Anterior cingulate cortex (tissue), 58 donors: Measurements from ENCODE around the gene TEX29.
A peak's percentile ranks its signal among the peaks of the same experiment; 100 is the strongest.

ENCODE experiments used
- DNase-seq, 58 donors: peaks; one replicate each; lab custom pipeline; 2025; lab: John Stamatoyannopoulos, UW

The TEX29 gene

DNA sequence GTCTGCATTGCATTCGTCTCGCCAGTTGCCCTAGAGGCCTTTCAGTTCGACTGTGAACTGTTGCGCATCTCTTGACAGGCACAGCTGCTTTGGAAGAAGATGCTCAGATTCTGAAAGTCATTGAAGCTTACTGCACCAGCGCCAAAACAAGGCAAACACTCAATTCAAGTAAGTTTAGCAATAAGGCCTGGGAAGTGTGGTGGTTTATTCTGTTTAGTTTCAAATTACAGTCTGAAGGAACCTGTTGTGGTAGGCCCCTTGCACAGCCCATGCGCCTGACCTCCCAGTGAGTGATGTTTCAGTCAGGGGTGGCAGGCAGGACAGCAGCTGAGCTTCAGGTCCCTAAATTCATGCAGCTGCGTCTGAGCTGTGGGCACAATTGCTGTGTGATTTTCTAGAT lies 32.2 kb upstream of the TEX29 start:
- no peak for DNase-seq

DNA sequence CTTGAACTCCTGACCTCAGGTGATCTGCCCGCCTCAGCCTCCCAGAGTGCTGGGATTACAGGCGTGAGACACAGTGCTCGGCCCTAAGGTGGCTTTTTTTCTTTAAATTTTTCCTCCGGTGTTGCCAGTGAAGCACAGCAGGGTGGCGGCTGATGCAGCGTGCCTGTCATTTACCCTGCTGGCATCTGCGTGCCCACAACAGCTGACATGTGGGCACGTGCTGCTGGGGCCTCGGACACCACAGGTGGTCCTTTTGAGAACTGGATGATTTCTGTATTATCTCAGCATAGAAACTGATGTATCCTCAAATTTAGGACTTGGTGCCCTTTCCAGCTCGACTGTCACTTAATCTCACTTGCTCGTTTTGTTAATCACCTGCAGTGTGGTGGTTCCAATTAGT lies 31.2 kb upstream of the TEX29 start:
- DNase-seq, result no peak

DNA sequence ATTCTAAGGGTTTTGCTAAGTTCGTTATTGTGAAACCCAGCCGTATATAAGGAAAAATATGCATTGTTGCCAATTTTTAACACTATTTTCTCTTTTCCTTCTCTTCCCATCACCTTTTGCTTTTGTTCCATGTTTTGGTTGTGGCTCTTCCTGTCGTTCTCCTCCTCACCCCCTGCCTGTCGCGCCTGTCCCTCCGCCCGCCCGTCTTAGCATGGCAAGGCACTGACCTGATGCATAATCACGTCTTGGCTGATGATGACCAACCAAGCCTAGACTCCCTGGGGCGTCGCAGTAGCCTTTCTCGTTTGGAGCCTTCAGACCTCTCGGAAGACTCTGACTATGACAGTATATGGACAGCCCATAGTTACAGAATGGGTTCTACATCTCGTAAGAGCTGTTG lies 28.5 kb upstream of the TEX29 start:
- DNase-seq, result no peak

DNA sequence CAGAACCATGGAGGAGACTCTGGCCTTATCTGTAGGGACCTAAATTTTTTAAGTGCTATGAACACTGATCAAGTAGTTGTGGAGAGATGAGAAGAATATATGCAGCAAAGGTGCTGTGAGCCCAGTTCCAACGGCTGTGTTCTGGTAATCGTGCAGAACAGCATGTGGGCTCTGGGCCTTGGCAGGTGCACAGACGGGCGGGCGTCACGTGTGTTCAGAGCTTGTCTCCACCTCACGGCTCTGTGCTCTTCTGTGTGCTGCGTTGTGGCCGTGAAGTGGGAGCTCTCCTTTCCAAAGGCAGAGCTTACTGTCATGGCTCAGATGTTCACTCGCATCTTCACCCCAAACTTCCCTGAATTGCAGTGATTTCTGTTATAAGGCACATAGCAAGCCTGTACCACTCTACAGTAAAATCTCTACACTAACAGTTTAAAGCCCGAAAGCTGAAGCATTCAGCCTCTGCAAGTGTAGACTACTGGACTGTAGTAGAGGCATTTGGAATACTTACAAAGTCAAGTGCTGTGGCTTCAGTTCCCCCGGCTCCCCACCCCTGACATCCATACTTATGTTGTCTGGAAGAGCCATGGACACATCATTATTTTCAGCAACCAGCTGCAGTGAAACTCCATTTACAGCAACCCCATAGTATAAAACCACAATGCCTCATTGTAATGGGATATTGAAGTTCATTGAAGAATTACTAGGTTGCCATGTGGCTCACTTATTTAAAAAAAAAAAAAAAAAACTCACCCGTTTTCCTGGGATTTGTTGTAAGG lies 27.5 kb upstream of the TEX29 start:
- DNase-seq, result peak in 2 of 58 donors; percentile 16 to 24

DNA sequence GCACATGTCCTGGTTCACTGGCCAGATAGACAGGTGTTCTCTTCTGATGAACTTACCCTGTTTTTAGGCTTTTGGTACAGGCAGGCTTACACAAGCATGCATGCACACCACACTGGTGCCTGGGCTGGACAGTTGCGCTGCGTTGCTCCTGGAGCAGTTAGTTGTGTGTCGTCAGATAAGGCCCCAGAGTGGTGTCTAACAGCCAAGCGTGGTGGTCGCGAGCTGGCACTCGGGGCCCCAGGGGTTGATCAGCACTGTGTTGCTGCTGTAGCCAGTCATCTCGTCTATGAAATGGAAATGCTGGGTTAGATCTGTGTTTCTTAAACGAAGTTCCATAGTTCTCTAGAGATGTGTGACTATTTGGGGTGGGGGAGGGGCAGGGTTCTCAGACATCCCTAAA lies 24.6 kb upstream of the TEX29 start:
- no peak for DNase-seq

DNA sequence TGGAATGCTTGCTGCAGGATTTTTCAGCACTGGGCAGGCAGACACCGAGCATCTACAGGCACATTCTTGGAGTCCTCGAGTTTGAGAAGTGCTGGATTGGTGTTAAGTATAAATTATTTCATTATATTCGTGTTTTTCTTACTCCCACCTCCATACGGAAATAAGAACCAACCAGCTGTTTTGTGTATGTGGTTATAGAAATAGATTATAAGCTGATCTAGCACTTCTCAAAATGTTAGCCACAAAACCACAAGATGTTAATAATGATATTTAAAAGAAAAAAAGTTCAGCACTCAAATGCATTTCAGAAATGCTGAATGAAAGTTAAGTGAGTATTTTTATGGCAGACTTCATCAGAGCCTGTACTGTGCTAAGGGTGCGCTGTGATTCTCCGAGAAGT lies 24.0 kb upstream of the TEX29 start:
- DNase-seq, result no peak

DNA sequence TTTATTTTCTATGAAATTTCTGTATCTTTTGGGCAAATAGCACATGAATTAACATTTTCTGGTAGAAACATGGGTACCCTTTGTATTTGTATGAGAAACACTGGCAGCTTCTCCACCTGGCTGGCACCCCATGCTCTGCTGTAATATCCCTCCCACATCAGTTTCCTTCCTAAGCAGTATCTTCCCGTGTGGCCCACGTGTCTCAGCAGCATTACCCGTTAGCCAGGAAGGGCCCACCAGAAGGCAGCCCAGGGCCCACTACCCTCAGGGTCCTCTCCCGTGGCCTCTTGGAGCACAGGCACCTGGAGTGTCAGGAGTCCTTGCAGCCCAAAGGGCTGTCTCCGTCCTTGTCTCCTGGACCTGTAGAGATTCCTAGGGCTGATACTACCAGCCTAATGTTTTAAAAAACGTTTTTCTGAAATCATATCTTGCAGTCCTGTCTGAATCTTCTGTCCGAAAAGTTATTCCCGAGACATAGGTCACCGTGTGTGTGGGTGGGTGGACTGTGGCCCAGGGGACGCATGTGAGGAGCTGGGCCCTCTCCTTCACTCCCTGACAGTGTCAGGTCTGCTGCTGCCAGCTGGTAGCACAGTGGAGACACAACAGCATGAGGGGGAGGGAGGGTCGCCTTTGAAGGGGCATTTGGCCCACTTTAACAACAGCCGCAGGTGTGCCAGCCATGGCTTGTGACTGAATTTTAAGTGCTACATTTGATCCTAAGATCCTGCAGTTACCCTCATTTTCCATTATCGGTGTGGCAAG lies 22.0 kb upstream of the TEX29 start:
- no peak for DNase-seq

DNA sequence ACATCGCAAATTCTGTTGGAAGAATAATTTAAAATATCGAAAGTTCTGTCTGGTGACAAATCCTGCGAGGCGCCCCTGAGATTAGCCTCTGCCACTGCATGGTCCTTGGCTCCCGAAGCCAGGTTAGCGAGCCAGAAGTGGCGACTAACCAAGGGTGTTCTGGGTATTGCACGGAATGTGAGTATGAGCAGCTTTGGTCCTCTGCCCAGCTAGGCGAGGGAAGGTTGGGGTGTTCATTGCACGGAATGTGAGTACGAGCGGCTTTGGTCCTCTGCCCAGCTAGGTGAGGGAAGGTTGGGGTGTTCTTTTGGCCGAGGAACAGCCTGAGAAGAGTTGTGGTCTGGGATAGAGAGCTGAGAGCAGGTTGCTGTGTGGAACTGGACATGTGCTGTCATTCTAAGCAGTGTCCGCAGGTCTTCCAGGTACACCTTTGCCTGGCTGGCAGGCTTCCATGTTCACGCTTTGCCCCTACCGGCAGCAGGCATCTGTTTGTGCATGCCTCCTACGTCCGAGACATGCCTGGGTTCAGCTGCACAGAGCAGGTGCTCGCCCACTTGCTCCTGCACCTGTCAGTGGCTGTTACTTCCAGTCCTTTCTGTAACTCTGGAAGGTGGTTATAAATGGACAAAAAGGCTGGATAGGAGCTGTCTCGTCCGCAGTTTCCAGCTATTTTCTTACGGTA lies 18.3 kb upstream of the TEX29 start:
- no peak for DNase-seq

DNA sequence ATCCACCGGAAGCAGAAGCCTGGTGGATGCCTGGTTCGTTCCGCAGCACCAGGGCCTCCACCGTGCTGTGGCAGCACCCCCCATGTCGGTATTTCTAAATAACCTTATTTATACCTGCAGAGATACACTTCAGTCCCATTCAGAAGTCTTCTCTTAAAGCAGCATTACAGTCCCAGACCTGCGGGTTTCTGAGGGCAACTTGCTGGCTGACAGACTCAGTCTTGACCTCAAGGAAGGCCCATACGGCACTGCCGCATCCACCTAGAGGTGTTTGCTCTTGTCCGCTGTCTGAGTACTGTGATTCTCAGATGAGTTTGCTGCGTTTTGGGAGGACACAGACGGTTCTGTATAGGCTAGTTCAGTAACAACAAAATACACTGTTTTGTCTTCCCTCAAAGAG lies 16.9 kb upstream of the TEX29 start:
- no peak for DNase-seq

DNA sequence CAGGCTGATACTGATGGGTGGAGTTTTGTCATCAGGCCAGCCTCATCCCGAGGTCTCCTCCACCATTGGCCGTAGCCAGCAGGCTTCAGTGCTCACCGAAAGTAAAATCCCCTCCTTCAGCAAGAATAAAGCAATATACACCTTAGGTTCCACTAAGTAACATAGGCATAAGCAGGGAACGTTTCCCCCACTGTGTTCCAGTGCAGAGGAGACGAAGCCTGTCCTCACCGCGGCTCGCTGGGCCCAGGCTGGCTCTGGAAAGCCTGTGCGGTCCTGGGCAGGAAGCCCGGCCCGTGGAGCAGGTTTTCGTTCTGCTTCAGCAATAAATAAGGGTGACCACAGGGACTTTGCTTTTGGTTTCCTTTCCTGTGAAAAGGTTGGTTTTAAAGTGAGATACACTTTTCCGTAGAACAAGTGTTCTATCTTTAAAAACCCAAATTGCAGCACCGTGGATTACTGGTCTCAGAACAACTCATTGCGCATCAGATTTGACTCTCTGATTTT lies 16.3 kb upstream of the TEX29 start:
- no peak for DNase-seq

DNA sequence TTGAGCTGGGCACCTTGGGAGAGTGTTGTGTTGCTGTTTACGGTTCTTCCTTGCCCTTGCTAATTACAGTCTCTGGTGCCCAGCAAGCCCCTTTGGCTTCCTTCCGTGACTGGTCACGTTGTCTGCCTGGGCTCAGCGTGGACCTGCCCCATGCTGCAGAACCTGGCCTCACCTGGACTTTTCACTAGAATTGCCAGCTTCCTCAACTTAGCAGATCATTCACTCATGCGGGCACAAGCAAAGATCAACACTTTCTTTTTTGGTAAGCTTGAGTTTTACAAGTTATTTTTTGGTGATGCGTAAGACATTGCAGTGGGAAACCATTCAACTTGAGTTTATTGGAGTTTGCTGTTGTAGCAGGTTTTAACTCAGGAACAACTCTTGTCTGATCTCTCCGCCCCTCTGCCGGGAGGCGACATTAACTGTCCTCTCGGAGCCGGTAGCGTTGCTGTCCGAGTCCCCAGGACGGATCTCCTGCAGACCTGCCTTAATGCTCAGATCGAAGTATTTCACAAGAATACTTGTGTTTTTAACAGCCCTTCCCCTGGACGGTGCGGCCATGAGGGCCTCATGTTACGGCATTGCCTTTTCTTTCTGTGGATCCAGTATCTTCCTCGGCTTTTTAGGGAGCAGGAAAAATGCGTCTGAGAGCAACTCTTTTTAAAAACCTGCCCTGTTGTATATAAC lies 15.7 kb upstream of the TEX29 start:
- DNase-seq, result no peak

DNA sequence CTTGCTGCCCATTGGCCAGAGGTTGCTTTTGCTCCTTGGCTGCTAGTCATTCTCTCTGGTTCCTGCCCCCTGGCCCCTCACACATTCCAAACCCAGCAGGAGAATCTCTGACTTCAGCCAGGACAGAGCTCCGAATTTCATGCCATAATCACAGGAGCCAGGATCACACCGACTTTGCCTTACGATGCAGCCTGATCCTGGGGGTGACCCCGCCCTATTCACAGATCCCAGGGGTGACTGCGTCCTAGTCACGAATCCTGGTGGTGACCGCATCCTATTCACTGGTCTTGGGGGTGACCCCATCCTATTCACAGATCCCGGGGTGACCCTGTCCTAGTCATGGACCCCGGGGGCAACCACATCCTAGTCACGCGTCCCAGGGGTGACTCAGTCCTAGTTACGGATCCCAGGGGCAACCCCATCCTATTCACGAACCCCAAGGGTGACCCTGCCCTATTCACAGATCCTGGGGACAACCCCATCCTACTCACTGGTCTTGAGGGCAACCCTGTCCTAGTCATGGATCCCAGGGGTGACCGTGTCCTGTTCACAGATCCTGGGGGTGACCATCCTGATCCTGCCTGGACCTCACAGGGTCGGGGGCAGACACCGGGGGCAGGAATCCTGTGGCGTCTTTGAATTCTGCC lies 7.4 kb upstream of the TEX29 start:
- DNase-seq, result no peak

DNA sequence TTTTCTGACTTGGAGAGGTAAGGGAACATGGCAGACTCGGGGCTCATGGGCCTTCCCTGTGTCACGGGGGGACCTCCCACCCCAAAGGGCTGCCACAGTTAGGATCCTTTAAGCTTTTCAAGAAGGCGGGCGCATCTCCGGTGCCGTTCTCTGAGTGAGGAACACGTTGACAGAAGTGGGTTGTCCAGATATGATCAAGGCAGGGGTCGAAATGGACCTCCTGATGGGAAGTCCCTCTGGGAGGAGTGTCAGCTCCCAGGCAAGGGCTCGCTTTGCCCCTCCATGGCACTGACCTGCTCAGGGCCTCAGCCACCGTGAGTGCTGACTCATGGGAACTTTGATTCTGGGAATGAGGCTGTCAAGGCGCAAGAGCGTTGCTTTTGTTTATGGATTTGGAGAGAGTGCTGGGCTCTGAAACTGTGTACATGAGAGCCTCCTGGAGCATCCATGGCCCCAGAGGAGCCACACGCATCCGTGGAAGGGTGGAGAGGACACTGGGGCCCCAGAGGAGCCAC lies 6.5 kb upstream of the TEX29 start:
- DNase-seq, result no peak

DNA sequence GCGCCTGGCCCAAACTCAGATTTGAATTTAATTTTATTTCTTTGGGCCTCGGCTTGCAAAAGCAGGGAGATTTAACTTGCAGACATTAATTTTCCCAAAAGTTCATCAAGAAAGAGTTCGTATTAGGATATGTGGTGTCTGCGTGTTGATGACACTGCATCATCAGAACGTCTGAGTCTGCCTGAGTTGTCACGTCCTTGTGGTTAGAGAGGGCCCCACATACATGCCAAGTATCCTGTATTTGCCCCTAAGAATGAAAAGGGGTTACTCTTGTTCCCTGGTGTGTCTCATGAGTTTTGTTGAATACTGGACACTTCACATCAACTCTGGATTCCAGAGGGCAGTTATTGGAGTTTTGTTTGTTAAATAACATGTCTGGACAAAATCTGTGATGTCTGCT lies 5.6 kb upstream of the TEX29 start:
- DNase-seq, result no peak

DNA sequence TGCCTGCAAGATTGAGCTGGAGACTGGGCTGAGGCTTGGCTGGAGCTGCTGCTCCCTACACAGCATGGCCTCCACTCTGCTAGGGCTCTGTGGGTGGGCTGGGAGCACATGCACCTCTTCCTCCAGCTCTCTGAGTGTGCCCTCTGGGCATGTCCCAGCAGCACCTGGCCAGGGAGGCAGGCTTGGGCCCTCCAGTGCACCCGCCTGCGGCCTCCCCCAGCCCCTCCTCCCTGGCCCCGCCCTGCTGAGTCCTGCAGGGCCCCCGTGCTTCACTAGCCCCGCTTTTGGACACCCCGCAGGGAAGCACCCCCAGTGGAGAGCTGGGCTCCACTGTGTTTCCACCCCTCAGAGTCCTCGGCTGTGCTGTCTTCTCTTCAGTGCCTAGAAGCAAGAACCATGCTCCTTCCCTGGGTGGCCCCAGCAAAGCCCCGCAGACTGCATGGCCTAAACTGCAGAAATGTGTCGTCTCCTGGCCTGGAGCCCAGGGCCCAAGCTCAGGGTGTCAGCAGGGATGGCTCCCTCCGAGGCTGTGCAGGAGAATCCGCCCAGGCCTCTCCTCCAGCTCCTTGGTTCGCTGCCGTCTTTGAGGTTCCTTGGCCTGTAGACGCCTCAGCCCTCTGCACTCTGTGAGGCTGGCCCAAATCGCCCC lies 5.0 kb upstream of the TEX29 start:
- DNase-seq, result no peak

DNA sequence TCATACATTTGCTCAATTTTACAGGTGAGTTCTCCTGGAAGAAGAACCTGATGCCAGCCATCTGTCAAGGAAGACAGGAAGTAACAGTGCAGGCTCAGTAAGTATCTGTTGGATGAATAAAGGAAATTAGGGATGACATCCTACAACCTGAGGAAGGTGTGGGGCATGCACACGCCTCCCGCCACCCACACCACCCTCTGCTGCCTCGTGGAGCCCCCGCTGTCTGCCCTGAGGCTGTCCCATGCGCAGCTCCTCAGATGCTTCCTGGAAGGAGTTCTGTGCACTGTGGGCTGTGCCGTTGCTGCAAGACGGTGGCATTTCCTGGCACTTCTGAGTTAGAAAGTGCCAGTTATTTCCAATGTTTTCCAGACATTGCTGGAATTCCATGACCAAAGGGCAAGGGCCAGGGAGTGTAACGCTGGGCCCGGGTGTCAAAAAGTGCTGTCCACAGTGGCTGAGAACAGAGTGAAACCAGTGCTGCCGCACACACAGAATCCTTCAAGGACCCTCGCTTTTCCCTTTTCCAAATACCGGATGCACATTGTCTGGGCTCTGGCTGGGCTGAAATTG lies 4.2 kb upstream of the TEX29 start:
- no peak for DNase-seq

DNA sequence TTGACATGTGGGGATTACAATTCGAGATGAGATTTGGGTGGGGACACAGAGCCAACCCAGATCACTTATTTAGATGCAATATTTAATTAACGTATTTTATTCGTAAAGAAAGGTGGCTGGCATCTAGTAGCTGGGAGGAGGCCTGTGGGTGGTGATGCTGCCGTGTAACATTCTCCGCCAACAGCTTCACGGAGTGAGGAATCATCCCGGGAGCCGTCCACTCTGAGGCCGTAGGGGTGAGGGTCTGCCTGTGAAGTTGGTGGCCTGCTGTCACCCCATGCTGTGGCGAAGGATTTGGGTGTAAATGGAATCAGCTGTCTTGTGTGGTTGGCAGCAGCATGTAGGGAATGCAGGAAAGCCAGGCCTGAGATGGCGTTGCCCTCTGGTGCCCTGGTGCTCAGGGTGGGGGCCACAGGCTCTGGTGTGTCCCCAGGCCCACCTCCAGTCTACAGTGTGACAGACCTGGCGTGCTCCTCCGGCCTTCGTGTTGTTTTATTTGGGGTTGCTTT lies 3.3 kb upstream of the TEX29 start:
- no peak for DNase-seq

DNA sequence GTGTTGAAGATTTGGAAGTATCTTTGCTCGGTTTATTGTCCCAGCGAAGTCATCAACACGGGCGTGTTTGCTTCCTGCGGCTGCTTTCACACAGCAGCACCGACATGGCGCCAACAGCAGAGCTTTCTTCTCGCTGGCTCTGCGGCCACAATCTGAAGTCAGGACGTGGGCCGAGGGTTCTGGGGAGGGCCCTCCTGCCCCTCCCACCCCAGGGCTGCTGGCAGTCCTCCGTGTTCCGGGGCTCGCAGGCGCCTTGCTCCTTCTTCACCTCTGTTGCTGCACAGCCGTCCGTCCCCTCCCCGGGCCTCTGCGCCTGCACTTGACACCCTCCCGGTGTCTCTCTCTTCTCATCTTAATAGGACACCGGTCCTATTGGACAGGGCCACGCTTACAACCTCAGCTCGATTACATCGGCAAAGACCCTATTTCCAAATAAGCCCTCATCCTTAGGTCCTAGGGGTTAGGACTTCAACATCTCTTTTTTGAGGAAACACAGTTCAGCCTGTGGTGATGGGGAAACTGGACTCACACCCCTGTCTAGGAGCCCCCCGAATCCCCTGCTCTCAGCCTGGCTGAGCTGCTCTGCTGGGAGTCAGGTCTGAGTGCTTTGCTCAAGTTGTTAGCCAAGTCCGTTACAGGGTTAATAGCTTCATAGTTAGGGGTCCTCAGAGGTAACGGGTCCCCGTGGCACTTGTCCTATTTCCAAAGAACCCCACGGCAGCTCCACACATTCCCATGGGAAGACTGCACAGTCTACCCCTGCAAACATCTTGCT lies 2.7 kb upstream of the TEX29 start:
- no peak for DNase-seq
